ENCODE measurements around the gene PRICKLE2.

DNA sequence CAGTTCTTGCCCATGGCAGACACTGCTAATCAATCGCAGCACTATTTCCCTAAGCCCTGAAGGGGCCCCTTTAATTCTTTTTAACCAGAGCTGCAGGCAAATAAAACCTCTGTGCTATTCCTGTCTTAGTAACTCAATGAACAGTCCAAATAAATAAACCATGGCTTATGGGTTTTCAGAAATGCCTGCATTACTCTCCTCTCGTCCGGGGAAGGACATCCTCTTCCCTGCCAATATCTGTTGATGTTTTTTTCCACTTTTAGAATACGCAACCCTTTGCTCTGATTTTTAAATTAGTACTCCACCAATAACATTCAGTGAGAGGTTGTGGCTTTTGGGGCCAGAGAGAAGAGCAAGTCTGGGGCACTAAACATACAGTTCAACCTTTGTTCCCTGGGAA, 35.2 kb upstream of the PRICKLE2 start:
- TF ChIP-seq EZH2 (IDR thresholded peaks at IDR 0.05; ENCODE audit: low read length, missing control alignments), result no peak
- TF ChIP-seq CTCF (conservative IDR thresholded peaks at IDR 0.05 in 1 of 2, IDR thresholded peaks at IDR 0.05 in 1 of 2; ENCODE audit: low read depth in 1 of 2, low read length in 2 of 2), result no peak
